HCT116 (cell line): ENCODE measurements around the gene KIF1A. TPM values are rescaled to one million over a fixed set of nuclear protein-coding genes. Genes with fewer than 3 reads are reported as not detected.

Experiments used
- ATAC-seq: fragments of 200-7000 bp; cut with Tn5 transposase; 2 replicates; pipeline ENCODE4 v1.9.1; 2020; ENCODE audit warnings: mild to moderate bottlenecking, moderate library complexity
- BruUV-seq: library from RNA; stranded (reverse); fragments of 400-500 nt; replicated peaks from 2 replicates; lab custom pipeline; 2021; lab: Mats Ljungman, UMichigan
- CTCF ChIA-PET: fragments of 300-600 bp; sonication (Branson Sonifier 250); formaldehyde crosslinking; loops from one replicate; lab custom pipeline; 2021; ENCODE audit warnings: antibody characterized with exemption; lab: Charles Lee
- POLR2A ChIA-PET: fragments of 300-600, 350-600 bp; sonication (Branson Sonifier 250); formaldehyde crosslinking; loops from one replicate; lab custom pipeline; 2021; ENCODE audit warnings: antibody characterized with exemption; lab: Charles Lee
- RAD21 ChIA-PET, 2 experiments: fragments of 300-600 bp; sonication (Branson Sonifier 250); formaldehyde crosslinking; loops; one replicate each; lab custom pipeline; 2023; ENCODE audit warnings: low total read pairs in 2 of 2; ENCODE audit not compliant: uncharacterized antibody in 2 of 2, unreplicated experiment in 2 of 2, low non-redundant PET in 1 of 2; lab: Charles Lee
- DNase-seq: peaks from one replicate; pipeline ENCODE4 v3.0.0-alpha.2; 2010; ENCODE audit warnings: low read depth, low spot score
- H2AFZ ChIP-seq: fragments of 200-600 bp; shearing (Covaris generic), sonication (generic); 2 replicates; pipeline ENCODE4 v1.6.1; 2017; ENCODE audit warnings: low read depth, mixed run types, mixed read lengths, antibody characterized with exemption, low read length; ENCODE audit not compliant: poor library complexity, severe bottlenecking
- H3K27ac ChIP-seq: 2 replicates; pipeline ENCODE4 v1.5.1; 2012; ENCODE audit warnings: low read depth, low read length
- H3K27me3 ChIP-seq: fragments of 200-600 bp; sonication (generic); 2 replicates; pipeline ENCODE4 v1.6.1; 2016; ENCODE audit warnings: mixed run types, low read length, mixed read lengths; ENCODE audit not compliant: insufficient read depth
- H3K36me3 ChIP-seq, 2 experiments: fragments of 200-500 bp in 1 of 2; fragments of 200-600 bp in 1 of 2; sonication (Bioruptor generic) in 1 of 2; sonication (generic) in 1 of 2; 2 replicates each; pipeline versions ENCODE4 v1.5.1 to v1.6.1; 2014 to 2016; ENCODE audit warnings: low read length in 2 of 2, inconsistent platforms in 1 of 2, mixed read lengths in 1 of 2, mixed run types in 1 of 2; ENCODE audit not compliant: insufficient read depth in 2 of 2, control insufficient read depth in 1 of 2
- H3K4me1 ChIP-seq, 2 experiments: fragments of 200-600 bp in 1 of 2; sonication (generic) in 1 of 2; 2 replicates each; pipeline versions ENCODE4 v1.5.1 to v1.6.1; 2012 to 2017; ENCODE audit warnings: low read length in 2 of 2, inconsistent platforms in 1 of 2, mild to moderate bottlenecking in 1 of 2, mixed read lengths in 1 of 2, mixed run types in 1 of 2, moderate library complexity in 1 of 2; ENCODE audit not compliant: insufficient read depth in 2 of 2, control insufficient read depth in 1 of 2
- H3K4me2 ChIP-seq: fragments of 200-600 bp; sonication (generic); 2 replicates; pipeline ENCODE4 v1.6.1; 2017; ENCODE audit warnings: mixed run types, low read length, mixed read lengths
- H3K4me3 ChIP-seq, 2 experiments: fragments of 200-600 bp in 1 of 2; sonication (generic) in 1 of 2; replicated peaks in 1 of 2; 2 replicates each; pipeline ENCODE4 v1.5.1; 2011 to 2016; ENCODE audit warnings: low read length in 2 of 2, control low read depth in 1 of 2, low read depth in 1 of 2, mild to moderate bottlenecking in 1 of 2, mixed read lengths in 1 of 2, mixed run types in 1 of 2
- H3K79me2 ChIP-seq: fragments of 200-600 bp; sonication (generic); 2 replicates; pipeline ENCODE4 v1.6.1; 2017; ENCODE audit warnings: mild to moderate bottlenecking, mixed run types, low read length, moderate library complexity, mixed read lengths; ENCODE audit not compliant: insufficient read depth
- H3K9ac ChIP-seq: fragments of 200-600 bp; sonication (generic); 2 replicates; pipeline ENCODE4 v1.6.1; 2016; ENCODE audit warnings: low read length, mixed read lengths
- H3K9me2 ChIP-seq: fragments of 200-600 bp; sonication (generic), shearing (Covaris generic); 2 replicates; pipeline ENCODE4 v1.6.1; 2017; ENCODE audit warnings: mixed run types, mild to moderate bottlenecking, moderate library complexity; ENCODE audit not compliant: insufficient read depth
- H3K9me3 ChIP-seq, 2 experiments: fragments of 200-500 bp in 1 of 2; fragments of 200-600 bp in 1 of 2; sonication (Bioruptor generic) in 1 of 2; sonication (generic) in 1 of 2; 2 replicates each; pipeline ENCODE4 v1.6.1; 2014 to 2017; ENCODE audit warnings: low read length in 2 of 2, mixed read lengths in 2 of 2, inconsistent platforms in 1 of 2, low read depth in 1 of 2, mild to moderate bottlenecking in 1 of 2, mixed run types in 1 of 2, moderate library complexity in 1 of 2; ENCODE audit not compliant: control insufficient read depth in 1 of 2, insufficient read depth in 1 of 2
- H4K20me1 ChIP-seq: fragments of 200-600 bp; sonication (generic), shearing (Covaris generic); 2 replicates; pipeline ENCODE4 v1.6.1; 2017; ENCODE audit warnings: mixed run types, mild to moderate bottlenecking, moderate library complexity; ENCODE audit not compliant: insufficient read depth
- ATF3 ChIP-seq: IDR thresholded peaks from 2 replicates; pipeline ENCODE4 v1.6.1; 2012
- CEBPB ChIP-seq: IDR thresholded peaks from 2 replicates; pipeline ENCODE4 v1.6.1; 2012; ENCODE audit warnings: low read depth
- CTCF ChIP-seq, 3 experiments: fragments of 200-600 bp in 1 of 3; sonication (generic) in 1 of 3; IDR thresholded peaks in 2 of 3; conservative IDR thresholded peaks in 1 of 3; 2 replicates each; pipeline ENCODE4 v1.5.1; 2012 to 2017; ENCODE audit warnings: low read depth in 2 of 3, low read length in 2 of 3, antibody characterized with exemption in 1 of 3, borderline replicate concordance in 1 of 3, control low read depth in 1 of 3, mild to moderate bottlenecking in 1 of 3, mixed read lengths in 1 of 3, mixed run types in 1 of 3, moderate library complexity in 1 of 3; ENCODE audit not compliant: insufficient read depth in 1 of 3
- EGR1 ChIP-seq: IDR thresholded peaks from 2 replicates; pipeline ENCODE4 v1.6.1; 2012; ENCODE audit warnings: low read depth
- ELF1 ChIP-seq: IDR thresholded peaks from 2 replicates; pipeline ENCODE4 v1.6.1; 2012; ENCODE audit warnings: low read depth, borderline replicate concordance
- EZH2 ChIP-seq: fragments of 200-600 bp; sonication (generic); IDR thresholded peaks from 2 replicates; pipeline ENCODE4 v1.6.1; 2017; ENCODE audit warnings: antibody characterized with exemption, mixed run types
- EZH2phosphoT487 ChIP-seq: fragments of 200-600 bp; IDR thresholded peaks from 2 replicates; pipeline ENCODE4 v1.6.1; 2018; ENCODE audit warnings: antibody characterized with exemption, borderline replicate concordance
- FOSL1 ChIP-seq: IDR thresholded peaks from 2 replicates; pipeline ENCODE4 v1.6.1; 2012; ENCODE audit warnings: low read depth
- JUND ChIP-seq: IDR thresholded peaks from 2 replicates; pipeline ENCODE4 v1.6.1; 2012
- POLR2A ChIP-seq: IDR thresholded peaks from 2 replicates; pipeline ENCODE4 v1.7.0; 2011; ENCODE audit warnings: borderline replicate concordance; ENCODE audit not compliant: insufficient read depth, insufficient read length; ENCODE audit errors: extremely low read depth
- POLR2AphosphoS5 ChIP-seq: IDR thresholded peaks from 2 replicates; pipeline ENCODE4 v1.6.1; 2011; ENCODE audit warnings: mild to moderate bottlenecking, low read depth, low read length, moderate library complexity
- RAD21 ChIP-seq: IDR thresholded peaks from 2 replicates; pipeline ENCODE4 v1.6.1; 2012; ENCODE audit warnings: low read depth, mild to moderate bottlenecking
- REST ChIP-seq: IDR thresholded peaks from 2 replicates; pipeline ENCODE4 v1.6.1; 2012; ENCODE audit warnings: low read depth
- SIN3A ChIP-seq: IDR thresholded peaks from 2 replicates; pipeline ENCODE4 v1.6.1; 2012; ENCODE audit warnings: low read depth
- SP1 ChIP-seq: IDR thresholded peaks from 2 replicates; pipeline ENCODE4 v1.6.1; 2012; ENCODE audit warnings: low read depth
- SRF ChIP-seq: IDR thresholded peaks from 2 replicates; pipeline ENCODE4 v1.6.1; 2012; ENCODE audit warnings: low read depth
- TCF7L2 ChIP-seq: IDR thresholded peaks from 2 replicates; pipeline ENCODE4 v1.7.0; 2011; ENCODE audit warnings: borderline replicate concordance, inconsistent platforms; ENCODE audit not compliant: insufficient read depth, insufficient read length; ENCODE audit errors: extremely low read depth
- ZBTB33 ChIP-seq: IDR thresholded peaks from 2 replicates; pipeline ENCODE4 v1.6.1; 2011; ENCODE audit warnings: mild to moderate bottlenecking, low read length, moderate library complexity; ENCODE audit not compliant: insufficient replicate concordance; ENCODE audit errors: extremely low read depth
- ZFX ChIP-seq: fragments of 450-650 bp; IDR thresholded peaks from 2 replicates; pipeline ENCODE4 v1.6.1; 2017
- intact Hi-C: fragments of 100-400 bp; cut with micrococcal nuclease; formaldehyde crosslinking; loops from 2 replicates; pipeline ENCODE4 v1.10.0; 2022
- total RNA-seq: library from RNA; stranded (reverse); gene quantifications from one replicate; pipeline ENCODE4 v1.2.1, GENCODE V29; 2021; ENCODE audit not compliant: unreplicated experiment

The KIF1A gene
- total RNA-seq, 1 experiment from 2014 or later = 0.27 TPM

GRCh38 chr2:240850756-240851077, 30.7 kb upstream of the KIF1A start:
- H3K4me1 ChIP-seq = no peaks in the 10 kb centered on the region
- TF ChIP-seq CEBPB (no peak), TCF7L2 (no peak), ATF3 (no peak), EGR1 (no peak), ZFX (no peak), ZBTB33 (no peak), SRF (no peak), RAD21 (no peak), FOSL1 (no peak), POLR2A (no peak), EZH2 (no peak), POLR2AphosphoS5 (no peak), EZH2phosphoT487 (no peak), CTCF (IDR thresholded peaks at IDR 0.05 in 2 of 3, conservative IDR thresholded peaks at IDR 0.05 in 1 of 3; ENCODE audit: borderline replicate concordance in 1 of 3, insufficient read depth in 1 of 3, low read depth in 2 of 3, low read length in 2 of 3) (no peak), REST (no peak), SP1 (no peak), JUND (no peak), SIN3A (no peak), ELF1 (no peak)
- TF ChIP-seq, all 23 proteins: peak for 0
- intact Hi-C loops = loop anchor here (2.0 to 10.0 kb wide), 3 partner anchors 140 to 1027 kb away; no protein-coding TSS in a partner anchor
- ATAC-seq (no peak), DNase-seq (no peak)
- no peak overlapping the region for H3K4me3 ChIP-seq
- H3K9me2 ChIP-seq = no peaks in the 10 kb centered on the region
- no peaks in the 10 kb centered on the region for H4K20me1 ChIP-seq
- H3K9me3 ChIP-seq = no peaks in the 10 kb centered on the region; a peak in 2 of 4 replicates
- H3K27me3 ChIP-seq = no peaks in the 10 kb centered on the region
- no peak overlapping the region for H3K27ac ChIP-seq
- H3K36me3 ChIP-seq = no peaks in the 10 kb centered on the region
- H2AFZ ChIP-seq = no peak overlapping the region
- no peak overlapping the region for H3K9ac ChIP-seq
- no TSS peak for BruUV-seq
- POLR2A ChIA-PET = no interaction called here
- no peak overlapping the region for H3K4me2 ChIP-seq
- RAD21 ChIA-PET = interaction anchor here in 1 of 2 experiments (1.0 kb wide), 1 partner anchor 10 kb away, joined by 3 read pairs; no protein-coding TSS in a partner anchor
- H3K79me2 ChIP-seq = no peaks in the 10 kb centered on the region
- CTCF ChIA-PET = interaction anchor here (0.9 to 1.4 kb wide), 5 partner anchors 10 to 542 kb away, joined by 3 to 8 read pairs (median 3); no protein-coding TSS in a partner anchor
